NCI-H2196 (cell line): ENCODE measurements around the gene CAMK1G.

ENCODE experiments used
- DNase-seq: peaks from one replicate; lab custom pipeline; 2025; ENCODE audit not compliant: unreplicated experiment; lab: John Stamatoyannopoulos, UW

The CAMK1G gene

DNA sequence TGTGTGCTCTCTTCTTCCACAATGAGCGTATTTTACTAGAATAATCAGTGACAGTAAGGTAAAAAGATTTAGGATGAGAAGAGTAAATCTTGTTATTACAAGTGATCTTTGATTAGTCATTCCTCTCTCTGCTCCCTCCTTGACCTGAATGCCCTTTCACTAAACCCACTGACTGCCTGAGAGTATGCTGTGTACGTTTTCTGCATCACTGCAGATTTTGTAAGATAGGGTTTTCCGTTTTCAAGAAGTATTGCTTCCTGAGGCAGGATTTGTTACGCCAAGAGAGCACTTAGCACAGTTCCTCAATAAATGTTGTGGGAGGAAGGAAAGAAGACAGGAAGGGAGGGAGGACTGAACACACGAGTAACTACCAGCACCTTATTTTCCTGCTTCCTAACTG, 76.4 kb downstream of the CAMK1G start:
- DNase-seq, result no peak

DNA sequence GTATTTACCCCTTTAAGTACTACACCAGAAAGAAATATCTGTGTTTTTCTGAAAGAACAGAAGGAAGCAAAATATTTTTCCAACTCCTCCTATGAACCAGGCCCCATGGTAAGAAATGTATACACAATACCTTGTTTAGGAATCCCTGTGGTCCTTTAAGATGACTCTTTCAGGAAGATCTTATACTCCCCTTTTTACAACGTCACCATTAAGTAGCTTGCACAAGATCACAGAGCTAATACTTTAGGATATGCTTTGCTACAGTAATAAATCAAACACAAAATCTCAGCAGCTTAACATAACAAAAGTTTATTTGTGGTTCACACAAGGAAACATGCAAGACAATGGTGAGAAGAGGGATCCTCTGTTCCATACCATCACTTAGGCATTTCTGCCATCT, 77.6 kb downstream of the CAMK1G start:
- DNase-seq, result no peak

DNA sequence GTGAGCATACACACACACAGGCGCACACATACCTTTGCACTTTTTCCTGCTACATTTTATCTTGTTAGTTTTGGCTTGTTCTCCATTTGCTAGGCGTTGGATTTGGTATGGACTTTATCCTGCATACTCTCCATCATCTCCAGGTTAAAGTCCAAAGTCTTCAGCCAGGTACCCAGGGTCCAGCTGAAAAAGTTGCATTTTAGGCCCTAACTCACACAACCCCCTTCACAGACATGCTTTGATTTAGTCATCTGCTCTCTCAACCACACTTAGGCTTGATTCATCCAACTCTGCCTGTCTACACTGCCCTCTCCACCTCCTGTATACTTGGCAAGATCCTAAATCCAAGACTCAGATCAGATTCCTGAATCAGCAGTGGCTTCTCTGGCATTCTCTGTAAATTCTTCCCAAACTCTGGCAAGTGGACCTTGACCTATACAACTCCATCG, 79.4 kb downstream of the CAMK1G start:
- no peak for DNase-seq
